GM18511 (cell line): ENCODE measurements around the gene ZNF420.
"Not testable (repeated sequence)": the region's sequence is repeated elsewhere in the genome, so short reads cannot be mapped to it uniquely, and the experiment has no call there.

Experiments used
- ATAC-seq: cut with Tn5 transposase; IDR thresholded peaks from one replicate; pipeline ENCODE4 v1.9.1; 2021; ENCODE audit warnings: mild to moderate bottlenecking, moderate library complexity; ENCODE audit not compliant: unreplicated experiment

The ZNF420 gene

DNA sequence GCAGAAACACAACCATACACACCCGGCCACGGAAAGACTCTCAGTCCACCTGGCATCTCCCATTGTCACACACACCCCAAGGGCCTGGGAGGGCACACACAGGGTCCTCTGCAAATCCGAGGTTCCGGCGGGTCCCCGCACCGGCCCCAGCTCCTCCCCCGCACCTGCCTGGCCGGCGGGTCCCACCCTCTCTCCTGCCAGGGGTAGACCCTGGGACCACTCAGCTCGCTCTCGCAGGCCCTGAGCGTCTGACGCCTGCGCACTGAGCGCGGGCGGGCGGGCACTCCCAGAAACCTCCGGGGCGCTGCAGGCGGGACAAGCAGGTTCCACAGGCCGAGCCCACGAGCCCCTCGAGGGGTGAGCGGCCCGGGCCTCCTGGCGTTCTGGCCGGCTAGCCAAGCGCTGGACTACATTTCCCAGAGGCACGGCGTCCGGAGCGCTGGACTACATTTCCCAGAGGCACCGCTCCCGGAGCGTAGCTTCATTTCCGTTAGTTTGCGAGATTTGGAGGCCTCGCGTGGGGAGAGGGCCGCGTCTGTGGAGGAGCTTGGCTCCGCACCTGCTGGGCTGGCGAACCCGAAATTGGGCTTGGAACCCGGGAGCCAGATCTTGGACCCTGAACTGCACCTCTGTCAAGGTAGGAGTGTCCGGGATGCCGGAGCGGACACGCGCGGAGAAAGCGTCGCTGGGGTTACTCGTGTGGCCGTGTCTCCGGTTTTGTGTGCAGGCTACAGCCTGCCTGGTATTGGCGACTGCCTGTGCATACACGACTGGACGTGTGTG is at the start of gene ZNF420:
ZNF420 (plus strand) TSS at position 500 of the 783 bp plus-strand sequence. CDS start 10,686 bp downstream, outside the sequence.
- ATAC-seq = peak; percentile 98

DNA sequence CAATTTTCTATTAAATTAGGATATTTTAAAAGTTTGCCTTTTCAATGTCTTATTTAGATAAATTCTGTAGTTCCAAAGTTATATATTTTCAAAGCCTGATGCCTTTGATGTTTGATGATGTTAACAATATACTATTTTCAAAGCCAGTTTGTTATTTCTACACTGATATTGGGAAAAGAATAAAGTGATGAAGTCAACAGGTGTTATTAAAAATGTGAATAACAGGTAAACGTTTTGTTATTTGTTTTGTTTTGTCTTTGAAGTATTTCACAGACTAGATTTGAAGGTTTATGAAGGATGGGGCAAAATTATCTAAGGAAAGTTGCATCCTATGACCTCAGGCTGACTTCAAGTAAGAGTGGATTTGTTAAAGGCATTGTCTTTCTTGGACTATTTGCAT is 33.1 kb upstream of the ZNF420 start:
- no peak for ATAC-seq

DNA sequence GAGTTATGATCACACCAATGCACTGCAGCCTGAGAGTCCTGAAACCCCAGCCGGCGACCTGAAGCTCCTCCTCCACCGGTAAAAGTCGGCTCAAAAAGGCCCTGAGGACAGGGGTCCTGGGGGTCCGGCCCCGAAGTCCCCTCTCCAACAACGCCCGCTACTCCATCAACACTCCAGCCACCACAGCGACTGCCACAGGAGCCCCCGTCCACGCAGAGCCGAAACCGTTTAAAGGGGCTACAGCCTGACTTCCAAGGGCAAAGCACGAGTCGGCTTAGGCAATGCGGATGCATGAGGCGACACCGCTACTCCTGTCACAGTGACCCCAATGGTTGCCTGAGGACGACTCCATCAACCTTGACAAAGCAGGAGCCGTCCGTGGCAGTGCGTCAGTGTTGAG is 22.9 kb upstream of the ZNF420 start:
- no peak for ATAC-seq

DNA sequence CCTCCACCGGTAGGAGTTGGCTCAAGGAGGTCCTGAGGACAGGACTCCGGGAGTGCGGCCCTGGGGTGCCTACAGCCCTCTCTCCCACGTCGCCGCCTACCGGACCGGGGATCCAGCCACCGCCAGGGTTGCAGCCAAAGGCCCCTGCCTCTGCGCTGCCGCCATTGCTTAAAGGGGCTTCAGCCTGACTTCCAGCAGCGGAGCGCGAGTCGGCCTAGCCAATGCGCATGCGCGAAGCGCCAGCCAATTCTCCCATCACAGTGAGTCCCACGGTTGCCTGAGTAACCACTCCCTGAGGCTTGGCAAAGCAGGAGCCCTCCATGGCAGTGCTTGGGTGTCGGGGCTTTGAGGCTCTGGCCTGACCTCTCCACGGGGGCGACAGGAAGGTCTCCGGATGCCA is 21.5 kb upstream of the ZNF420 start:
- no peak for ATAC-seq

DNA sequence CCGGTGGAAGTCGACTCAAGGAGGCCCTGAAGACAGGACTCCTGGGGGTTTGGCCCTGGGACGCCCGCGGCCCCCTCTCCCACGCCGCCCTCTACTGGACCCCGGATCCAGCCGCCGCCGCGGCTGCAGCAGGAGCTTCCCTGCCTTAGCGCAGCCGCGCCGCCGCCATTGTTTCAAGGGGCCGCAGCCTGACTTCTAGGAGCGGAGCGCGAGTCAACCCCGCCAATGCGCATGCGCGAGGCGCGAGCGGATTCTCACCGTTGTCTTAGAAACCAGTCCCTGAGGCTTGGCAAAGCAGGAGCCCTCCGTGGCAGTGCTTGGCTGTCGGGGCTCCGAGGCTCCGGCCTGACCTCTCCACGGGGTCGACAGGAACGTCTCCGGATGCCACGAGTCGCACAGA is 19.1 kb upstream of the ZNF420 start:
- ATAC-seq = no peak

DNA sequence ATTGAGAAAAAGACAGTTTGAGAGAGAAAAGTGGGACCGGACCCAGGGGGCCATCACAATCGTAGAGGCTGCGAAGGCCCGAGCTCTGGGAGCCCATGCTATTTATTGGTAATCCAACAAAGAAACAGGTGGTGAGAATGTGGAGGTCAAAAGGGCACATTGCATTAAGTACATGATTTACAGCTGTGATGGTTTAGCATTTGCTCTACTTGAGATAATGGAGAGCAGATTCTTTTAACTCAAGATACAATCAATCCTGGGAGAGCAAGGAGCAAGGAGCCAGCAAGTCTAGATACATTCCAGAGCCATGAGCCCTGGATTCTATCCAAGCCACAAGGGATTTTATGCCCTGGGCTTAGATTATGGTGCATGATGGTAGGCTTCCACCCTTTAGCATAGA is 13.3 kb upstream of the ZNF420 start:
- ATAC-seq = not testable (repeated sequence)

DNA sequence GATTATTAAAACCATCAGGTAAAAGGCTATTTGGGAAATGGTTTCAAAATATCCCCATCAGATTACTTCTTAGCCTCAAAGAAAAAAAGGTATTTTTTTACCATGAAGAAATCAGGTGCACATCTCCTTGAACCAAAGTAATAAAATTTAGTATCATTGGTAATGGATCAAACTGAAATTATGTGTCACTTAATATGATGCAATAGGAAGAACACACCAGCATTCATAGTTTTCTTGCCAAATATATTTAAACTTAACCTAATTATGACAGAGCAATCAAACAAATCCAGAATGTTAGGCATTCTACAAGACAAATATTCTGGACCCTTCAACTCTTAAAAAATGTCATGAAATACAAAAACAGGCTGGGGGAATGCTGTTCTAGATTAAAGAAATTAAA is 4.1 kb upstream of the ZNF420 start:
- no peak for ATAC-seq

DNA sequence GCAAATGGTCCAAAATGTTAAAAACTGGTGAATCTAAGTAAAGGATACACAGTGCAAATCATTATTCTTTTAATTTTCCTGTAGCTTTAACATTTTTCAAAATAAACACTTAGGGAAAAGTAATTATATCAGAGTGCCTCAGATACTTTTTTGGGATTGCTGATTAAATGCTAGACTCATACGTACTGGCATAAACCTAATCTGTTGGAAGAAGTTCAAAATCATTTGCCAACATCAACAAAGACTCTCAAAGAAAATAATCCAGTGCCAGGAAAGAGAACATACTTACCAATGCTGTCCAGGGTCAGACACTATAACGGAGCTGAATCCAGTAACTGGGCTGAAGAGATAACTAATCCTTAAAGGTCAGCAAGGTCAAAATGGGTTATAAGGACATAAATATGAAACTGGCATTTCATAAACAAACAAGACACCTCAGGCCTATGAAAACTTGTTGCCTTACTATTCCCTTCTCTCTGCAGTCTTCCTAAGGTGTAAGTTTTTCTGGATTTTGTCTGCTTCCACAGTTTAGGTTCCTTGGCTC is 3.3 kb upstream of the ZNF420 start:
- ATAC-seq = no peak

DNA sequence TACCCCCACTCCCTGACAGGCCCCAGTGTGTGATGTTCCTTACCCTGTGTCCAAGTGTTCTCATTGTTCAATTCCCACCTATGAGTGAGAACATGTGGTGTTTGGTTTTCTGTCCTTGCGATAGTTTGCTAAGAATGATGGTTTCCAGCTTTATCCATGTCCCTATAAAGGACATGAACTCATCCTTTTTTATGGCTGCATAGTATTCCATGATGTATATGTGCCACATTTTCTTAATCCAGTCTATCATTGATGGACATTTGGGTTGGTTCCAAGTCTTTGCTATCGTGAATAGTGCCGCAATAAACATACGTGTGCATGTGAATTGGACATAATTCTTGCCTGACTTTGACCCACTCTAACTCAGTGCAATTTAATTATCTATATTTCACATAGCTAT is 1.7 kb upstream of the ZNF420 start:
- ATAC-seq = not testable (repeated sequence)

DNA sequence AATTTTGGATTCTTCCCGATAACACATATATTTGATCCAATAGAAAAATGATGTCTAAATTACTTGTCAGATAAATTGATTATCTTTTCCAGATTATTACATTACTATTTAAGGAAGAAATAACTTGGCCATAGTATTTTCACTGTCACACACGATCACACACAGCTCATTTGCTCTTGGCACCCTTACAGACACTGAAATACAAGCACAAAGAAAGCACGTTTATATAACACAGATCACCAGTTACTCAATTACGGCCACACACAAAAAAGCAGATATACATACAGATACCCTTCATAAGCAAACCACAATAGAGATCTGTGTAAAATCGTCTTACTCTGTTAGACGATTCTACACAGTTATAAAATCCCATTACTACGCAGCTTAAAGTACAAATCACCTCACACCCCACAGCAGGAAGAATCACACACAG is 716 bp upstream of the ZNF420 start:
- ATAC-seq = peak; percentile 10

DNA sequence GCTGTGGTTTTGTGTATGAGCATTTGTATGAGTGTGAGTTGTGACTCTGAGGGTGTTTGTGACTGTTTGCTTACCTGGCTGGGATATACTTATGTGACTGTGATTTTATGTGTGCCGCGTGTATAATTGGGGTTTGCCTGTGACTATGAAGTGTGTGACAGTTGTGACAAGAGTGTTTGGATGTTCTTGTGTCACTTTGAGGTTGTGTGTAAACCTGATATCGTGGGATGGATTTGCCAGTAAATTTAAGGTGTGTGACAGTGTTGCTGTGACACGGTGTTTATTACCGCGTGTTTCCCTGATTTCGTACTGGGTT is 442 bp downstream of the ZNF420 start:
- ATAC-seq = peak; percentile 4

DNA sequence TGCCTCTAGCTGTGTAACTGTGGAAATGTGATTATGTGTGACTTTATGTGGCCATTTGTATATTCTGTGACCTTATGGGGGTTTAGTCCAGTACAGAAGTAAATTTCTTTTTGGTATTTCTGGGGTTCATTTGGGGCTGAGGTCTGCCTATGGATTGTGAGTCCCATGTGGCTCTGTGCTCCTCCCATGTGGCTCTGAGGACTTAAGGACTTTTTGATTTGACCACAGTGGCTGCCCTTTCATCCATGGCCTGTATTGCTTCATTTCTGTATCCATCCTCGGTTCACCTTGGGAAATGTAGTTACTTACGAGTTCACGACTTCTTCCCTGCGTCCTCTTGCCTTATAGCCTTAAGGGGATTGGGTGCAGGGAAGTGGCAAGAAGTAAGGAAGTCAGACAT is 1.0 kb downstream of the ZNF420 start:
- ATAC-seq = no peak

DNA sequence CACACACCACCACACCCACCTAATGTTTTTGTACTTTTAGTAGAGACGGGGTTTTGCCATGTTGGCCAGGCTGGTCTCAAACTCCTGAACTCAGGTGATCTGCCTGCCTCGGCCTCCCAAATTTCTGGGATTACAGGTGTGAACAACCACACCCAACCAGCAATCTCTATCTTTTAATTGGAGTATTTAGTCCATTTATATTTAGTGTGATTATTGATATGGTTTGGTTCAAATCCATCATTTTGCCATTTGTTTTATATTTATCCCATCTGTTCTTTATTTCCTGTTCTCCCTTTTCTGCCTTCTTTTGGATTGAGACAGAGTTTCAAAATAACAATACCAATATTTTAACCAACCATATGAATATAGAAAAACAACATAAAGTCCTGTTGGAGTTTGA is 4.1 kb downstream of the ZNF420 start:
- no peak for ATAC-seq

DNA sequence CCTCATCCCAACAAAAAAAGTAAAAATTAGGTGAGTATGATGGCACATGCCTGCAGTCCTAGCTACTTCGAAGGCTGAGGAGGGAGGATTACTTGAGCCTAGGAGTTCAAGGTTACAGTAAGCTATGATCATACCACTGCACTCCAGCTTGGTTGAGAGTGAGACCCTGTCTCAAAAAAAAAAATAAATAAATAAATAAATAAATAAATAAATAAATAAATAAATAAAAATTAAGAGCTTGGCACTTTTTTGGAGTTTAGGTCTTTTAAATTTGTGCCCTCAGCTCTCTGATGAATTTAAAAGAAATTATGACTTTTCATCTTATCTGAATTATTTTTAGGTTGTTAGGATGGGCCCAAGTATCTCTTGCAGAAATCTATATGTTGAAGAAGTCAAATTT is 8.9 kb downstream of the ZNF420 start:
- no peak for ATAC-seq

DNA sequence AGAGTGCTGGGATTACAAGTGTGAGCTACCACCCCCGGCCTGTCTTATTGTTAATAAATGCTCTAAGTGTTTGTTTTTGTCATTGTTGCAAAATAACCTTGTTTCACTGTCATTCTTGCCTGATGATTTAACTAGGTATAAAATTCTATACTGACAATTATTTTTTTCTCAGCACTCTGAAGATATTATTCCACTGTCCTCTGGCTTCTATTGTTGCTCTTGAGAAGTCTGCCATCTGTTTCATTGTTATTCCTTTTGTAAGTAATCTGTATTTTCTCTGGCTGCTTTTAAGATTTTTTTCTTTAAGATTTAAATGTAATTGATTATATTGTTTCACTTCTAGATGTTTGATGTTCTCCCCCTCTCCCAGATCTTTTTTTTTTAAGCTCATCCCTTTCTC is 17.6 kb downstream of the ZNF420 start:
- ATAC-seq = no peak

DNA sequence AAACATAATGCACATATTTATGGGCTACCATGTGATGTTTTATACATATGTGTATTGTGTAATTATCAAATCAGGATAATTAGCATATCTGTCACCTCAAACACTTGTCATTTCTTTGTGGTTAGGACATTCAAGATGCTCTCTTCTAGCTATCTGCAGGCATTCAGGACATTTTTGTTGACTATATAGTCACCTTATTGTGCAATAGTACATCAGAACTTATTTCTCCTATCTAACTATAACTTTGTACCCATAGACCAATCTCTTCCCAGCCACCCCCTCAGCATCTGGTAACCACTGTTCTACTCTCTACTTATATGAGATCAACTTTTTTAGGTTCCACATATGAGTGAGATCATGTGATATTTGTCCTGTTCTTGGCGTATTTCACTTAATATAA is 20.3 kb downstream of the ZNF420 start:
- ATAC-seq = no peak

DNA sequence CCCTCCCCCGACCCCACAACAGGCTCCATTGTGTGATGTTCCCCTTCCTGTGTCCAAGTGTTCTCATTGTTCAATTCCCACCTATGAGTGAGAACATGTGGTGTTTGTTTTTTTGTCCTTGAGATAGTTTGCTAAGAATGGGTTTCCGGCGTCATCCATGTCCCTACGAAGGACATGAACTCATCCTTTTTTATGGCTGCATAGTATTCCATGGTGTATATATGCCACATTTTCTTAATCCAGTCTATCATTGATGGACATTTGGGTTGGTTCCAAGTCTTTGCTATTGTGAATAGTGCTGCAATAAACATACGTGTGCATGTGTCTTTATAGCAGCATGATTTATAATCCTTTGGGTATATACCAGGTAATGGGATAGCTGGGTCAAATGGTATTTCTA is 25.9 kb downstream of the ZNF420 start:
- not testable (repeated sequence) for ATAC-seq

DNA sequence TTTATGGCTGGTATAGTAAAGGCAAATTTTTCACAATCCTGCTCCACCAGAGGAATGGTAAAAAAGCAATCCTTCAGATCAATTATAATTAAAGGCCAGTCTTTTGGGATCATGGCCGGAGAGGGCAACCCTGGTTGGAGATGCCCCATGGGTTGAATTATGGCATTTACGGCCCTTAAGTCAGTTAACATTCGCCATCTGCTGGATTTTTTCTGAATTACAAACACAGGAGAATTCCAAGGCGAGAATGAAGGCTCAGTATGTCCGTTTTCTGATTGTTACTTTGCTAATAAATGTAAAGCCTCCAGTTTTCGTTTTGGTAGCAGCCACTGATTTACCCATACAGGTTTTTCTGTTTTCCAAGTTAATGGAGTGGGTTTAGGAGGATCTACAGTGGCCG is 33.5 kb downstream of the ZNF420 start:
- not testable (repeated sequence) for ATAC-seq

DNA sequence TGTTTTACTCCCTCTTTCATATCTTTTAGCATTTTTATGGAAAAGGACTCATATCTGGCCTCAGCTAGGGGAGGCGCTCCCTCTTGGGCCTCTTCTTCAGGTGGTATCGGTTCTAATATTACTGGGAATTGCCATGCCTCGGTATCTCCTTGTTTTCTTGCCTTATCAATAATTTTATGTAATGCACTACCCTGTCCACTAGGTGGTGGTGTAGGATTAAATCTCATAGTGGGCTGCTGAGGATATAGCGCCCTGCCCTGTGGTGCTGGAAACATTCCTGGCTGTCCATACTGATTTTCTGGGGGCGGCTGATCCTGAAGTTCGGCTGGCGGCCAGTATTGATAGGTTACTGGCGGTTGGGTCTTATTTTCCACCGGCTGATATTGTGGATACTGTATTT is 35.8 kb downstream of the ZNF420 start:
- ATAC-seq = no peak

DNA sequence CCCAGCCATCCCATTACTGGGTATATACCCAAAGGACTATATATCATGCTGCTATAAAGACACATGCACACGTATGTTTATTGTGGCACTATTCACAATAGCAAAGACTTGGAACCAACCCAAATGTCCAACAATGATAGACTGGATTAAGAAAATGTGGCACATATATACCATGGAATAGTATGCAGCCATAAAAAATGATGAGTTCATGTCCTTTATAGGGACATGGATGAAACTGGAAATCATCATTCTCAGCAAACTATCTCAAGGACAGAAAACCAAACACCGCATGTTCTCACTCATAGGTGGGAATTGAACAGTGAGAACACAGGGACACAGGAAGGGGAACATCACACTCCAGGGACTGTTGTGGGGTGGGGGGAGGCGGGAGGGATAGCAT is 43.9 kb downstream of the ZNF420 start:
- not testable (repeated sequence) for ATAC-seq

DNA sequence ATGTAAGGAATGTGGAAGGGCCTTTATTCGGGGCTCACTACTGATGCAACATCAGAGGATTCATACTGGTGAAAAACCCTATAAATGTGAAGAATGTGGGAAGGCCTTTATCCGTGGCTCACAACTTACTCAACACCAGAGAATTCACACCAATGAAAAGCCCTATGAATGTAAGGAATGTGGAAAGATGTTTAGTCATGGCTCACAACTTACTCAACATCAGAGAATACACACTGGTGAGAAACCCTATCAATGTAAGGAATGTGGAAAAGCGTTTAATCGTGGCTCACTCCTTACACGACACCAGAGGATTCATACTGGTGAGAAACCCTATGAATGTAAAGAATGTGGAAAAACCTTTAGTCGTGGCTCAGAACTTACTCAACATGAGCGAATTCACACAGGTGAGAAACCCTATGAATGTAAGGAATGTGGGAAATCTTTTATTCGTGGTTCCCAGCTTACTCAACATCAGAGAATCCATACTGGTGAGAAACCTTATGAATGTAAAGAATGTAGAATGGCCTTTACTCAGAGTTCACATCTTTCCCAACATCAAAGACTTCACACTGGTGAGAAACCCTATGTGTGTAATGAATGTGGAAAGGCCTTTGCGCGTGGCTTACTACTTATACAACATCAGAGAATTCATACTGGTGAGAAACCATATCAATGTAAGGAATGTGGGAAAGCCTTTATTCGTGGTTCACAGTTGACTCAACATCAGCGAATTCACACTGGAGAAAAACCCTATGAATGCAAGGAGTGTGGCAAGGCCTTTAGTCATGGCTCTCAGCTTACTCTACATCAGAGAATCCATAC is 50.0 kb downstream of the ZNF420 start:
- no peak for ATAC-seq

DNA sequence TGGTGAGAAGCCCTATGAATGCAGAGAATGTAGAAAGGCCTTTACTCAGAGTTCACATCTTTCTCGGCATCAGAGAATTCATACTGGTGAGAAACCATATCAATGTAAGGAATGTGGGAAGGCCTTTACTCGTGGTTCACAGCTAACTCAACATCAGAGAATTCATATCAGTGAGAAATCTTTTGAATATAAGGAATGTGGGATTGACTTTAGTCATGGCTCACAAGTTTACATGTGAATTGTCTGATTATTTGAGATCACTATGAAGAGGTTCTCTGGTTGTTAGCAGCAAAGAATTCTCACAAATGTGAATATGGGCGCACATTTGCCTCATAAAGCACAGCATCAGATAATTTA is 50.6 kb downstream of the ZNF420 start:
- ATAC-seq = no peak
